Limb (tissue), 2 donors: Measurements from ENCODE around the gene PTPRM.
A peak's percentile ranks its signal among the peaks of the same experiment; 100 is the strongest.

ENCODE experiments used
- DNase-seq, 2 donors: peaks; one replicate each; pipeline ENCODE4 v3.0.0-alpha.2; 2016; ENCODE audit errors: extremely low spot score in 2 of 2

Gene PTPRM

GRCh38 chr18:7850446-7850845 is 283.3 kb downstream of the PTPRM start:
- DNase-seq: no peak

- DNase-seq: no peak
Observed at GRCh38 chr18:7855028-7855427, 287.9 kb downstream of the PTPRM start.

- DNase-seq: no peak
Observed at GRCh38 chr18:7855671-7856070, 288.6 kb downstream of the PTPRM start.

- DNase-seq: no peak
Observed at GRCh38 chr18:7856116-7856515, 289.0 kb downstream of the PTPRM start.

GRCh38 chr18:7856733-7857132 is 289.6 kb downstream of the PTPRM start:
- DNase-seq: no peak

GRCh38 chr18:7857562-7857961 is 290.4 kb downstream of the PTPRM start:
- no peak for DNase-seq

- DNase-seq: no peak
Observed at GRCh38 chr18:7859122-7859521, 292.0 kb downstream of the PTPRM start.

- DNase-seq: no peak
Observed at GRCh38 chr18:7870266-7870665, 303.1 kb downstream of the PTPRM start.

- DNase-seq: no peak
Observed at GRCh38 chr18:7870855-7871254, 303.7 kb downstream of the PTPRM start.

GRCh38 chr18:7871560-7872456 is 304.7 kb downstream of the PTPRM start:
- DNase-seq: no peak

- DNase-seq: no peak
Observed at GRCh38 chr18:7872569-7872968, 305.5 kb downstream of the PTPRM start.

GRCh38 chr18:7873316-7873715 is 306.2 kb downstream of the PTPRM start:
- DNase-seq: no peak

GRCh38 chr18:7876354-7877104 is 309.4 kb downstream of the PTPRM start:
- DNase-seq: no peak

GRCh38 chr18:7877609-7878008 is 310.5 kb downstream of the PTPRM start:
- DNase-seq: no peak

- DNase-seq: no peak
Observed at GRCh38 chr18:7878265-7879211, 311.4 kb downstream of the PTPRM start.

GRCh38 chr18:7879717-7880116 is 312.6 kb downstream of the PTPRM start:
- no peak for DNase-seq

GRCh38 chr18:7885865-7886264 is 318.7 kb downstream of the PTPRM start:
- DNase-seq: no peak

- no peak for DNase-seq
Observed at GRCh38 chr18:7886436-7886835, 319.3 kb downstream of the PTPRM start.

- no peak for DNase-seq
Observed at GRCh38 chr18:7889515-7889914, 322.4 kb downstream of the PTPRM start.

GRCh38 chr18:7890075-7890474 is 323.0 kb downstream of the PTPRM start:
- peak in 1 of 2 donors; percentile 7 for DNase-seq

- DNase-seq: no peak
Observed at GRCh38 chr18:7892556-7892955, 325.4 kb downstream of the PTPRM start.

GRCh38 chr18:7894592-7894991 is 327.5 kb downstream of the PTPRM start:
- DNase-seq: no peak
